BJ (cell line): ENCODE results near the gene F2. TPM values are rescaled to one million over a fixed set of nuclear protein-coding genes. Genes with fewer than 3 reads are reported as not detected.

Experiments used
- CTCF ChIA-PET: fragments of 350-600 bp; formaldehyde crosslinking; extraction: SDS; loops from one replicate; lab custom pipeline; 2021; ENCODE audit warnings: antibody characterized with exemption, inconsistent platforms; lab: Yijun Ruan, JAX
- POLR2A ChIA-PET: fragments of 300-600 bp; sonication (Branson Sonifier 250); formaldehyde crosslinking; extraction: SDS; loops from one replicate; lab custom pipeline; 2021; ENCODE audit warnings: antibody characterized with exemption; lab: Charles Lee
- DNase-seq: peaks from one replicate; pipeline ENCODE4 v3.0.0-alpha.2; 2011; ENCODE audit warnings: low read depth
- H3K27me3 ChIP-seq: 2 replicates; pipeline ENCODE4 v1.6.0; 2011; ENCODE audit warnings: low read length; ENCODE audit not compliant: control insufficient read depth, insufficient read depth
- H3K36me3 ChIP-seq: 2 replicates; pipeline ENCODE4 v1.5.1; 2011; ENCODE audit warnings: low read length; ENCODE audit not compliant: control insufficient read depth, insufficient read depth
- H3K4me3 ChIP-seq: 2 replicates; pipeline ENCODE4 v1.5.1; 2011; ENCODE audit warnings: low read depth, mild to moderate bottlenecking, control low read depth, low read length
- CTCF ChIP-seq: IDR thresholded peaks from 2 replicates; pipeline ENCODE4 v1.5.1; 2011; ENCODE audit warnings: low read depth, mild to moderate bottlenecking, control low read depth, inconsistent platforms, low read length, moderate library complexity; ENCODE audit not compliant: insufficient read depth
- polyA plus RNA-seq: library from polyadenylated mRNA; depleted of rRNA; stranded (reverse); fragments of >200 nt; gene quantifications from 2 replicates; pipeline ENCODE4 v1.2.3, GENCODE V29; 2011

F2 gene
- polyA plus RNA-seq, 1 experiment, result 0.05 TPM

- no peak for TF ChIP-seq CTCF
- no peaks in the 10 kb centered on the region for H3K27me3 ChIP-seq
- no peak for DNase-seq
- CTCF ChIA-PET, result interaction anchor here (0.9 to 1.0 kb wide), 2 partner anchors 9 to 400 kb away, joined by 3 read pairs; no protein-coding TSS in a partner anchor
- H3K4me3 ChIP-seq, result no peak overlapping the region
- H3K36me3 ChIP-seq, result peaks cover 14% of the 10 kb centered on the region
- POLR2A ChIA-PET, result no interaction called here
Measured at GRCh38 chr11:46760429-46761128, 41.6 kb downstream of the F2 start.

- DNase-seq, result no peak
- Histone ChIP-seq H3K4me3 (no peak overlapping the region), H3K36me3 (peaks cover 14% of the 10 kb centered on the region), H3K27me3 (no peaks in the 10 kb centered on the region)
- TF ChIP-seq CTCF, result no peak
- ChIA-PET POLR2A (no interaction called here), CTCF (no interaction called here)
Measured at GRCh38 chr11:46761807-46762206, 42.8 kb downstream of the F2 start.

- POLR2A ChIA-PET, result no interaction called here
- CTCF ChIA-PET, result no interaction called here
- peaks cover 14% of the 10 kb centered on the region for H3K36me3 ChIP-seq
- DNase-seq, result no peak
- no peak overlapping the region for H3K4me3 ChIP-seq
- no peaks in the 10 kb centered on the region for H3K27me3 ChIP-seq
- TF ChIP-seq CTCF, result no peak
Measured at GRCh38 chr11:46762248-46762647, 43.2 kb downstream of the F2 start.

GRCh38 chr11:46766656-46767055, 47.6 kb downstream of the F2 start:
- H3K27me3 ChIP-seq, result no peaks in the 10 kb centered on the region
- ChIA-PET CTCF (no interaction called here), POLR2A (no interaction called here)
- DNase-seq, result no peak
- TF ChIP-seq CTCF, result no peak
- H3K36me3 ChIP-seq, result peaks cover 7% of the 10 kb centered on the region; the same call in 1 of the 2 replicates
- H3K4me3 ChIP-seq, result no peak overlapping the region

- H3K36me3 ChIP-seq, result peaks cover 5% of the 10 kb centered on the region; the same call in 1 of the 2 replicates
- ChIA-PET POLR2A (no interaction called here), CTCF (interaction anchor here (1.2 kb wide), 1 partner anchor 9 kb away, joined by 3 read pairs; no protein-coding TSS in a partner anchor)
- H3K4me3 ChIP-seq, result no peak overlapping the region
- no peak for TF ChIP-seq CTCF
- no peaks in the 10 kb centered on the region for H3K27me3 ChIP-seq
- no peak for DNase-seq
Measured at GRCh38 chr11:46769636-46770221, 50.7 kb downstream of the F2 start.
